GM12878 (cell line): ENCODE data around the gene BEST3. TPM values are rescaled to one million over a fixed set of nuclear protein-coding genes. Genes with fewer than 3 reads are reported as not detected.

Source experiments
- ATAC-seq: fragments of 200-7000 bp; cut with Tn5 transposase; 3 replicates; pipeline ENCODE4 v1.9.1; 2020; ENCODE audit warnings: mild to moderate bottlenecking, moderate library complexity
- BruUV-seq: library from RNA; stranded (reverse); fragments of 400-500 nt; replicated peaks from 2 replicates; lab custom pipeline; 2021; lab: Mats Ljungman, UMichigan
- CTCF ChIA-PET: fragments of 300-600 bp; sonication (Branson Sonifier 250); formaldehyde crosslinking; extraction: SDS; loops from one replicate; lab custom pipeline; 2021; ENCODE audit warnings: inconsistent platforms; lab: Yijun Ruan, JAX
- POLR2A ChIA-PET: fragments of 350-600 bp; formaldehyde crosslinking; extraction: SDS; loops from one replicate; lab custom pipeline; 2021; ENCODE audit warnings: inconsistent platforms; lab: Charles Lee
- RAD21 ChIA-PET: fragments of 300-600 bp; sonication (Branson Sonifier 250); formaldehyde crosslinking; loops from one replicate; lab custom pipeline; 2023; ENCODE audit warnings: antibody characterized with exemption; ENCODE audit not compliant: unreplicated experiment; lab: Charles Lee
- SMC1A ChIA-PET: fragments of 300-600 bp; sonication (Branson Sonifier 250); formaldehyde crosslinking; loops from one replicate; lab custom pipeline; 2023; ENCODE audit not compliant: unreplicated experiment, uncharacterized antibody; lab: Charles Lee
- DNase-seq: peaks from one replicate; pipeline ENCODE4 v3.0.0-alpha.2; 2011; ENCODE audit warnings: low read depth, low spot score
- FAIRE-seq: peaks from 3 replicates; lab custom pipeline; 2011; peaks lifted over from hg19 to GRCh38; lab: Jason Lieb, UNC
- H2AFZ ChIP-seq: 2 replicates; pipeline ENCODE4 v1.6.0; 2011; ENCODE audit warnings: low read depth, low read length, control low read depth; ENCODE audit not compliant: control insufficient read depth
- H3K27ac ChIP-seq: 2 replicates; pipeline ENCODE4 v1.5.1; 2011; ENCODE audit warnings: control low read depth; ENCODE audit not compliant: control insufficient read depth, insufficient read depth
- H3K27me3 ChIP-seq, 2 experiments: replicated peaks in 1 of 2; 2 replicates each; pipeline versions ENCODE4 v1.6.0 to v1.6.1; 2011; ENCODE audit warnings: low read length in 1 of 2; ENCODE audit not compliant: control insufficient read depth in 2 of 2, insufficient read depth in 2 of 2
- H3K36me3 ChIP-seq, 2 experiments: 2 replicates each; pipeline ENCODE4 v1.5.1; 2011; ENCODE audit warnings: low read length in 1 of 2; ENCODE audit not compliant: control insufficient read depth in 2 of 2, insufficient read depth in 2 of 2
- H3K4me1 ChIP-seq: 2 replicates; pipeline ENCODE4 v1.6.1; 2011; ENCODE audit warnings: mild to moderate bottlenecking, low read length, moderate library complexity, mixed read lengths; ENCODE audit not compliant: control insufficient read depth, insufficient read depth
- H3K4me2 ChIP-seq: 2 replicates; pipeline ENCODE4 v1.6.0; 2011; ENCODE audit warnings: control low read depth; ENCODE audit not compliant: control insufficient read depth, insufficient read depth
- H3K4me3 ChIP-seq: fragments of 200-600 bp; sonication (generic); 2 replicates; pipeline ENCODE4 v1.5.1; 2016
- H3K79me2 ChIP-seq: 2 replicates; pipeline ENCODE4 v1.6.0; 2011; ENCODE audit warnings: low read length; ENCODE audit not compliant: control insufficient read depth, insufficient read depth
- H3K9ac ChIP-seq: 2 replicates; pipeline ENCODE4 v1.8.0; 2011; ENCODE audit warnings: low read length, control low read depth, mixed read lengths; ENCODE audit not compliant: control insufficient read depth, insufficient read depth
- H3K9me3 ChIP-seq: replicated peaks from 3 replicates; pipeline ENCODE4 v1.5.1; 2011; ENCODE audit warnings: mild to moderate bottlenecking, low read length; ENCODE audit not compliant: control insufficient read depth, insufficient read depth
- H4K20me1 ChIP-seq: 2 replicates; pipeline ENCODE4 v1.6.0; 2011; ENCODE audit not compliant: control insufficient read depth, insufficient read depth
- BMI1 ChIP-seq: fragments of 450-650 bp; IDR thresholded peaks from 2 replicates; pipeline ENCODE4 v1.6.1; 2016; ENCODE audit warnings: mild to moderate bottlenecking, moderate library complexity, borderline replicate concordance
- CEBPB ChIP-seq, 2 experiments: fragments of 150-350 bp in 1 of 2; IDR thresholded peaks; 2 replicates each; pipeline ENCODE4 v1.6.1; 2012 to 2014; ENCODE audit warnings: low read depth in 2 of 2, low read length in 2 of 2, borderline replicate concordance in 1 of 2, inconsistent platforms in 1 of 2
- ESRRA ChIP-seq: IDR thresholded peaks from 2 replicates; pipeline ENCODE4 v1.6.1; 2012; ENCODE audit warnings: mild to moderate bottlenecking, low read length, improper control_type of control experiment
- FOXM1 ChIP-seq: IDR thresholded peaks from 2 replicates; pipeline ENCODE4 v1.6.1; 2012; ENCODE audit warnings: low read depth, mild to moderate bottlenecking, inconsistent platforms, low read length, moderate library complexity
- JUNB ChIP-seq: IDR thresholded peaks from 2 replicates; pipeline ENCODE4 v1.6.1; 2016; ENCODE audit warnings: antibody characterized with exemption, mild to moderate bottlenecking
- NFIC ChIP-seq: IDR thresholded peaks from 2 replicates; pipeline ENCODE4 v1.6.1; 2012; ENCODE audit warnings: low read depth, mild to moderate bottlenecking, inconsistent platforms, low read length, moderate library complexity
- POLR2AphosphoS5 ChIP-seq: IDR thresholded peaks from 2 replicates; pipeline ENCODE4 v1.6.1; 2011; ENCODE audit warnings: mild to moderate bottlenecking, low read length, inconsistent platforms
- SRF ChIP-seq, 2 experiments: IDR thresholded peaks; 2 replicates each; pipeline ENCODE4 v1.6.1; 2011; ENCODE audit warnings: low read depth in 2 of 2, low read length in 2 of 2, mild to moderate bottlenecking in 1 of 2, moderate library complexity in 1 of 2
- SUZ12 ChIP-seq: fragments of 200-600 bp; sonication (generic); IDR thresholded peaks from one replicate; pipeline ENCODE4 v1.6.1; 2018; ENCODE audit warnings: antibody characterized with exemption, mild to moderate bottlenecking; ENCODE audit not compliant: unreplicated experiment
- WGBS: methylation state at CpG from one replicate; pipeline ENCODE4 v1.1.6; 2016; ENCODE audit warnings: low lambda C conversion rate; ENCODE audit not compliant: insufficient replicate concordance, insufficient coverage; ENCODE audit errors: missing lambda C conversion rate; 5-methylcytosine and 5-hydroxymethylcytosine counted together
- in situ Hi-C: fragments of 300-500 bp; cut with MboI; formaldehyde crosslinking; loops from 9 replicates; pipeline ENCODE4 v1.14.3; 2018; ENCODE audit warnings: mixed read lengths
- intact Hi-C: fragments of 100-400 bp; cut with micrococcal nuclease; formaldehyde crosslinking; loops from one replicate; pipeline ENCODE4 v1.14.2; 2022; ENCODE audit not compliant: unreplicated experiment
- polyA plus RNA-seq, 11 experiments: library from polyadenylated mRNA; depleted of rRNA in 4 of 11; unstranded in 6 of 11; stranded (reverse) in 5 of 11; fragments of >200 nt; fragmentation: Nextera tagmentation in 4 of 11; fragmentation: Illumina TruSeq in 1 of 11; extraction: Ambion mirVana in 4 of 11; extraction: Trizol in 1 of 11; gene quantifications; 1 replicate in 1 of 11; 2 replicates in 10 of 11; pipeline versions ENCODE4 v1.2.1 to v1.2.3, GENCODE V29; 2011 to 2016; ENCODE audit warnings: inconsistent platforms in 2 of 11, missing spikeins in 2 of 11, low read depth in 1 of 11
- total RNA-seq, 4 experiments: library from RNA; depleted of rRNA in 3 of 4; stranded (reverse); fragments of >200 nt in 3 of 4; fragmentation: Illumina TruSeq in 1 of 4; extraction: Trizol in 1 of 4; gene quantifications; 2 replicates each; pipeline versions ENCODE4 v1.2.1 to v1.2.3, GENCODE V29; 2013 to 2021
- TF ChIP-seq, protein P1 (sequence below): fragments of 450-650 bp; IDR thresholded peaks from 2 replicates; pipeline ENCODE4 v1.6.1; 2017; ENCODE audit warnings: borderline replicate concordance
- TF ChIP-seq, protein P2 (sequence below): fragments of 450-650 bp; IDR thresholded peaks from 2 replicates; pipeline ENCODE4 v1.6.1; 2016; ENCODE audit warnings: mild to moderate bottlenecking

The BEST3 gene
- total and polyA plus RNA-seq, 10 of the 15 experiments (the other 5 are each of a cell fraction or from before 2014, with no cell fraction given), result not detected

DNA sequence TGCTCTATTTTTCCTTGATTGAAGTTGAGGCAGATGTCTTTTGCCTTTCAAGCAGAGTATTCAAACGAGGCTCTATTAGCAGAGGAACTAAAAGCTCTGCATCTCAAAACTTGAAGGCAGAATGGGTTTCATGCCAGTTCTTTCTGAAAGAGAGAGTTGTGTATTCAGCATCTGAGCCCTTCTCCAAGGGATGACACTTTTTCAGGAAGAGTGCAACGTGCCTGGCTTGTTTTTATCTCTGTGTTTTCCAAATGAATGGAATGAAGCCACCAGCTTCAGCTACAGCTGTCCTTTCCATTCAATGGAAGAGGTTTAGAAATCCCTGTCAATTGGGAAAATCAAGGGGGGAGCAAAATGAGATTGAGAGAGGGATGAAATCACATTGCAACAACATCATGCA lies 14.6 kb downstream of the BEST3 start:
- no peak for TF ChIP-seq NFIC
- TF ChIP-seq CEBPB (IDR thresholded peaks at IDR 0.05; ENCODE audit: borderline replicate concordance in 1 of 2, low read depth in 2 of 2, low read length in 2 of 2), result no peak
- no peak for TF ChIP-seq FOXM1
- no peaks in the 10 kb centered on the region; a peak in 1 of 4 replicates for H3K27me3 ChIP-seq
- H3K79me2 ChIP-seq, result no peaks in the 10 kb centered on the region
- no peak for FAIRE-seq
- no TSS peak for BruUV-seq
- POLR2A ChIA-PET, result no interaction called here
- WGBS, result 0% methylated on average over 2 of the region's 2 CpGs
- H3K27ac ChIP-seq, result no peak overlapping the region
- CTCF ChIA-PET, result no interaction called here
- in situ Hi-C loops, result no loop called here
- H2AFZ ChIP-seq, result no peak overlapping the region
- intact Hi-C loops, result no loop called here
- H3K36me3 ChIP-seq, result no peaks in the 10 kb centered on the region
- no peak for DNase-seq
- RAD21 ChIA-PET, result no interaction called here
- H3K9ac ChIP-seq, result no peak overlapping the region
- H3K9me3 ChIP-seq, result no peaks in the 10 kb centered on the region
- no peak overlapping the region for H3K4me2 ChIP-seq
- no peak for ATAC-seq
- no peaks in the 10 kb centered on the region for H4K20me1 ChIP-seq
- no peaks in the 10 kb centered on the region for H3K4me1 ChIP-seq
- no peak overlapping the region for H3K4me3 ChIP-seq
- SMC1A ChIA-PET, result no interaction called here

DNA sequence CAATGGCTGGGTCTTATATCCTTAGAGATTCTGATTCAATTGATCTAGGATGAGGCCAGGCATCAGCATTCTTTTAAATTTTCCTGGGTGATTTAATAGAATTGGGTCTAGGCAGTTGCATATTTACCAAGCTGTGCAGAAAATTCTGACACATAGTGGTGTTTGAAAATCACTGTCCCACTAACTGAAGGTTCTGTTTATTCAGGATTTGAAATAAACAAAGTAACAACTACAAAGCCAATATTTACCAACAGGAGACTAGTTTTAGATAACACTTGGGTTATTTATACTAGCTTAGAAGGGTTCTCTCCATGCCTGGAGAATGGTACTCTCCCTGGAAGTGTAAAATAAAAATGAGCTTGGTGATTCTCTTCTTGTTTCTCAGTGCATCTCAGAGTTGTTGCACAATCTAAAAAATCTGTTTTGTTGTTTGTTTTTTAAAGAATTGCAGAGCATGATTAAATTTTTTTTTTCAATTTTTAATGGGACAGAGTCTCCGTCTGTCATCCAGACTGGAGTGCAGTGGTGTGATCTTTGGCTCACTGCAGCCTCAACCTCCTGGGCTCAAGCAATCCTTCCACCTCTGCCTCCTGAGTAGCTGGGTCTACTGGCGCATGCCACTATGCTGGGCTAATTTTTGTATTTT lies 16.9 kb downstream of the BEST3 start:
- Histone ChIP-seq H4K20me1 (no peaks in the 10 kb centered on the region), H3K9me3 (no peaks in the 10 kb centered on the region), H3K79me2 (no peaks in the 10 kb centered on the region), H3K27me3 (no peaks in the 10 kb centered on the region), H3K9ac (no peak overlapping the region), H2AFZ (no peak overlapping the region), H3K4me1 (no peaks in the 10 kb centered on the region), H3K27ac (no peak overlapping the region), H3K4me3 (no peak overlapping the region), H3K4me2 (no peak overlapping the region), H3K36me3 (no peaks in the 10 kb centered on the region)
- ChIA-PET POLR2A (no interaction called here), SMC1A (no interaction called here), CTCF (interaction anchor here (0.7 kb wide), 1 partner anchor 58 kb away, joined by 3 read pairs; no protein-coding TSS in a partner anchor), RAD21 (no interaction called here)
- no TSS peak for BruUV-seq
- FAIRE-seq (no peak), ATAC-seq (no peak), DNase-seq (no peak)
- TF ChIP-seq JUNB, result no peak
- TF ChIP-seq, protein P1, sequence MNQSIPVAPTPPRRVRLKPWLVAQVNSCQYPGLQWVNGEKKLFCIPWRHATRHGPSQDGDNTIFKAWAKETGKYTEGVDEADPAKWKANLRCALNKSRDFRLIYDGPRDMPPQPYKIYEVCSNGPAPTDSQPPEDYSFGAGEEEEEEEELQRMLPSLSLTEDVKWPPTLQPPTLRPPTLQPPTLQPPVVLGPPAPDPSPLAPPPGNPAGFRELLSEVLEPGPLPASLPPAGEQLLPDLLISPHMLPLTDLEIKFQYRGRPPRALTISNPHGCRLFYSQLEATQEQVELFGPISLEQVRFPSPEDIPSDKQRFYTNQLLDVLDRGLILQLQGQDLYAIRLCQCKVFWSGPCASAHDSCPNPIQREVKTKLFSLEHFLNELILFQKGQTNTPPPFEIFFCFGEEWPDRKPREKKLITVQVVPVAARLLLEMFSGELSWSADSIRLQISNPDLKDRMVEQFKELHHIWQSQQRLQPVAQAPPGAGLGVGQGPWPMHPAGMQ, result no peak
- TF ChIP-seq, protein P2, sequence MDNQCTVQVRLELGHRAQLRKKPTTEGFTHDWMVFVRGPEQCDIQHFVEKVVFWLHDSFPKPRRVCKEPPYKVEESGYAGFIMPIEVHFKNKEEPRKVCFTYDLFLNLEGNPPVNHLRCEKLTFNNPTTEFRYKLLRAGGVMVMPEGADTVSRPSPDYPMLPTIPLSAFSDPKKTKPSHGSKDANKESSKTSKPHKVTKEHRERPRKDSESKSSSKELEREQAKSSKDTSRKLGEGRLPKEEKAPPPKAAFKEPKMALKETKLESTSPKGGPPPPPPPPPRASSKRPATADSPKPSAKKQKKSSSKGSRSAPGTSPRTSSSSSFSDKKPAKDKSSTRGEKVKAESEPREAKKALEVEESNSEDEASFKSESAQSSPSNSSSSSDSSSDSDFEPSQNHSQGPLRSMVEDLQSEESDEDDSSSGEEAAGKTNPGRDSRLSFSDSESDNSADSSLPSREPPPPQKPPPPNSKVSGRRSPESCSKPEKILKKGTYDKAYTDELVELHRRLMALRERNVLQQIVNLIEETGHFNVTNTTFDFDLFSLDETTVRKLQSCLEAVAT, result no peak
- no peak for TF ChIP-seq BMI1
- no peak for TF ChIP-seq SUZ12
- no peak for TF ChIP-seq POLR2AphosphoS5
- TF ChIP-seq ESRRA, result no peak
- TF ChIP-seq SRF (IDR thresholded peaks at IDR 0.05; ENCODE audit: low read depth in 2 of 2, low read length in 2 of 2), result no peak
- WGBS, result 65% methylated on average over 2 of the region's 2 CpGs
- in situ Hi-C loops (no loop called here), intact Hi-C loops (no loop called here)
